HFFc6 (cell line): ENCODE data around the gene BRSK1. TPM values are rescaled to one million over a fixed set of nuclear protein-coding genes. Genes with fewer than 3 reads are reported as not detected.

ENCODE experiments used
- DNase-seq: peaks from one replicate; pipeline ENCODE4 v3.0.0-alpha.2; 2018
- H3K27ac Mint-ChIP-seq: 2 replicates; pipeline ENCODE4 v1.8.0; 2020; ENCODE audit warnings: mild to moderate bottlenecking, mixed read lengths
- H3K27me3 Mint-ChIP-seq: 2 replicates; pipeline ENCODE4 v1.8.0; 2021; ENCODE audit warnings: mild to moderate bottlenecking, moderate library complexity, mixed read lengths; ENCODE audit not compliant: insufficient read depth
- H3K36me3 Mint-ChIP-seq: 2 replicates; pipeline ENCODE4 v1.8.0; 2021; ENCODE audit warnings: low read depth, mixed read lengths
- H3K4me1 Mint-ChIP-seq: 2 replicates; pipeline ENCODE4 v1.8.0; 2020; ENCODE audit warnings: low read depth, mixed read lengths
- H3K4me3 Mint-ChIP-seq: 2 replicates; pipeline ENCODE4 v1.8.0; 2020; ENCODE audit warnings: mild to moderate bottlenecking, moderate library complexity, mixed read lengths
- H3K9me3 Mint-ChIP-seq: 2 replicates; pipeline ENCODE4 v1.8.0; 2020; ENCODE audit warnings: mild to moderate bottlenecking, mixed read lengths
- total RNA-seq, 6 experiments: library from RNA; stranded (reverse); fragmentation: NEBNext Ultra II Directional; extraction: Animal tissue kit (Norgen Biotek cat#: 25700); gene quantifications; 2 replicates in 1 of 6; 3 replicates in 5 of 6; pipeline ENCODE4 v1.2.3, GENCODE V29; 2021
- TF ChIP-seq, protein P1 (sequence below): fragments of 200-600 bp; sonication (generic); IDR thresholded peaks from 2 replicates; pipeline ENCODE4 v1.5.0; 2021; ENCODE audit warnings: antibody characterized with exemption, mild to moderate bottlenecking

The BRSK1 gene
- total RNA-seq, 6 experiments from 2014 or later: 10.9 to 12.0 (median 11.3) TPM

DNA sequence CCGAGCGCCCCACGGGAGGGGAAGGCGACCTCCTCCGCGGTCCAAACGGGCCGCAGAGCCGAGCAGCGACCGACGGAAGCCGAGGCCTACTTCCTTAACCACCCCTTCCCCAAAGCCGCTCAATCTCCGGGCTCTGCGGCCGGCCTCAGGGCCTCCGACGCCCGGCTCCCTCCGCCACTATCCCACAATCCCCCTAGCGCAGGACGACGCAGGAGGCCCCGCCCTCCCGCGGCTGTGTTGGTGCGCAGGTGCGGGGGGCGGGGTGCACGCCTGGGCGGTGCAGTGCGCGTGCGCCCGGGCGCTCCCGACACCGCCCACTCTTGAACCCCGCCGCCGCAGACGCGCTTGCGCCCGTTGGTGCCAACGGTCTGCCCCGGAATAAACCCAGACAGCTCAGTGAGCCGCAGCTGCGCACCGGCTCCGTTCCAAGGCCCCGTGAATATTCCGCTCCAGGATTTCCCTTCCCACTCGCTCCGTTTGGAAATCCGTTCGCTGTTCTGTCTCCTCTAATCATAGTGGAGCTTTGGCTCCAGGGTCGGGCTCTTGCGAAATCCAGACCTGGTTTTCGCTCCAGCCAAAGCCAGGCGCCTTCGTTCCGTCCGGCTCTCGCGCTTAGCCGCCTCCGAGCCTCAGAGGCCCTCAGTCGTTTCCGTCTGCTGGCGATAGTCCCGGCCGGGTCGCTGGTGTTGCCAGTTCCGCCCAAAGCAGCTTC is 24.8 kb upstream of the BRSK1 start, which contains the start of gene PPP6R1:
TSS of gene PPP6R1 (minus strand) at position 190 of the 712 bp plus-strand sequence. CDS start 11,914 bp downstream, outside the sequence.
- H3K27me3 Mint-ChIP-seq: no peaks in the 10 kb centered on the region; the same call in 1 of the 2 replicates
- H3K9me3 Mint-ChIP-seq: no peaks in the 10 kb centered on the region
- peaks cover 25% of the 10 kb centered on the region for H3K36me3 Mint-ChIP-seq
- peak; percentile 99 for DNase-seq
- peak within 1 kb of the TSS; percentile 95 for H3K4me3 Mint-ChIP-seq
- H3K4me1 Mint-ChIP-seq: peaks cover 49% of the 10 kb centered on the region
- peak within 1 kb of the TSS; percentile 97 for H3K27ac Mint-ChIP-seq
- TF ChIP-seq, protein P1, sequence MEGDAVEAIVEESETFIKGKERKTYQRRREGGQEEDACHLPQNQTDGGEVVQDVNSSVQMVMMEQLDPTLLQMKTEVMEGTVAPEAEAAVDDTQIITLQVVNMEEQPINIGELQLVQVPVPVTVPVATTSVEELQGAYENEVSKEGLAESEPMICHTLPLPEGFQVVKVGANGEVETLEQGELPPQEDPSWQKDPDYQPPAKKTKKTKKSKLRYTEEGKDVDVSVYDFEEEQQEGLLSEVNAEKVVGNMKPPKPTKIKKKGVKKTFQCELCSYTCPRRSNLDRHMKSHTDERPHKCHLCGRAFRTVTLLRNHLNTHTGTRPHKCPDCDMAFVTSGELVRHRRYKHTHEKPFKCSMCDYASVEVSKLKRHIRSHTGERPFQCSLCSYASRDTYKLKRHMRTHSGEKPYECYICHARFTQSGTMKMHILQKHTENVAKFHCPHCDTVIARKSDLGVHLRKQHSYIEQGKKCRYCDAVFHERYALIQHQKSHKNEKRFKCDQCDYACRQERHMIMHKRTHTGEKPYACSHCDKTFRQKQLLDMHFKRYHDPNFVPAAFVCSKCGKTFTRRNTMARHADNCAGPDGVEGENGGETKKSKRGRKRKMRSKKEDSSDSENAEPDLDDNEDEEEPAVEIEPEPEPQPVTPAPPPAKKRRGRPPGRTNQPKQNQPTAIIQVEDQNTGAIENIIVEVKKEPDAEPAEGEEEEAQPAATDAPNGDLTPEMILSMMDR: no peak

DNA sequence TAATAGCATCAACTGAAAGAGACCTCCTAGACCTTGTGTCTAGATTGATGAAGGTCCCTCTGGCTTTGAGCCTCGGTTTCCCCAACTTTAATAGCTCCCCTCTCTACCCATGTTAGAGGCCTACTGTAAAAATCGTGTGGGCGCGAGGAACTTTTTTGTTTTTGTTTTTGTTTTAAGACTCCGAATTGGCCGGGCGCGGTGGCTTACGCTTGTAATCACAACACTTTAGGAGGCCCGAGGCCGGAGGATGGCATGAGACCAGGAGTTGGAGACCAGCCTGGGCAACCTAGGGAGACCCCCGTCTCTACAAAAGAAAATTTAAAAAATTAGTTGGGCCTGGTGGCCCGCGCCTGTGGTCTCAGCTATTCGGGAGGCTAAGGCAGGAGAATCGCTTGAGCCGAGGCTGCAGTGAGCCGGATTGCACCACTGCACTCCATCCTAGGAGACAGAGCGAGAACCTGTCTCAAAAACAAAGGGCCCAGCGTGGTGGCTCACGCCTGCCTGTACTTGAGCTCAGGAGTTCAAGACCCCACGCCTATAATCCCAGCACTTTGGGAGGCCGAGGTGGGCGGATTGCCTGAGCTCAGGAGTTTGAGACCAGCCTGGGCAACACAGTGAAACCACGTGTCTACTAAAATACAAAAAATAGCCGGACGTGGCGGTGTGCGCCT is 24.1 kb upstream of the BRSK1 start:
- Mint-ChIP-seq H3K4me3 (peak overlapping the region; percentile 90), H3K9me3 (no peaks in the 10 kb centered on the region), H3K27ac (peak overlapping the region; percentile 97), H3K27me3 (no peaks in the 10 kb centered on the region; the same call in 1 of the 2 replicates), H3K4me1 (peaks cover 43% of the 10 kb centered on the region), H3K36me3 (peaks cover 25% of the 10 kb centered on the region)
- TF ChIP-seq, protein P1: no peak
- DNase-seq: no peak

DNA sequence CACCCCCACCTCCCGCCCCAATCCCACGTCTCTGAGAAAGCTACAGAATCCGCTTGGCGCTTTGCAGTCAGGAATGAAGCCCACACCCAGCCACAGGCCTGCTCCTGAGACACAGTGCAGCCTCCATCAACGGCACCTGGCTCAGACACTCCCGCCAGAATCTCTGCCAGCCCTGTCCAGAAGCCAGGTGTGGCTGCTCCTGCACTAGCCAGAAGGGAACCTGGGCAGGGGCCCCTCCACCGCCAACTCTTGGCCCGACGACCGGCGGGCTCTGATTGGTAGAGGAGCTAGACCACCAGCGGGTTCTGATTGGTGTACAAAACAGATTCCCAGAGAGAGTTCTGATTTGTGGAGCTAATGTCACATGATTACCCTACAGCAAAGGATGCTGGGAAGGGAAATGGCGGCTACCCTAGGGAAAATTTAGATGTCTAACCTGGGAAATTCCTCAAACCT is 22.1 kb upstream of the BRSK1 start:
- TF ChIP-seq, protein P1: no peak
- H3K27ac Mint-ChIP-seq: no peak overlapping the region
- peaks cover 24% of the 10 kb centered on the region for H3K4me1 Mint-ChIP-seq
- peaks cover 6% of the 10 kb centered on the region for H3K9me3 Mint-ChIP-seq
- H3K27me3 Mint-ChIP-seq: no peaks in the 10 kb centered on the region; the same call in 1 of the 2 replicates
- H3K4me3 Mint-ChIP-seq: no peak overlapping the region
- peaks cover 22% of the 10 kb centered on the region for H3K36me3 Mint-ChIP-seq
- DNase-seq: no peak

DNA sequence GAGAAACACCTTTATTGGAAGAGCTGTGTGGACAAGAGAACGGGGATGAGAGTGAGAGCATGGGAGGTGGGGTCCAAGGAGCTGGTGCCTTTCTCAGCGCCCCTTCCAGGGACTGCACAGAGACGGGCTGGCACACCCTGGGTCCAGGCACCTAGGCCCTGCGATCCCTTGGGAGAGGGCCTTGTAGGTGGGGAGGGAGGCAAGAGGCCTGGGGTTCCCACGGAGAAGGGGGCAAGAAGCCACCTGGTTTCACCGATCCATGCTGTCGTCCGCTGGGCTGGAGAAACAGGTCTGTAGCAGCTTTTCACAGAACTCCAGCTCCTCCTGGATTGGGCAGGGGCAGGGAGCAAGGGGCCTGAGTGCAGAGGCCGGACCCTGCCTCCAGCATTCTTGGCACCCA is 21.4 kb upstream of the BRSK1 start:
- no peak for DNase-seq
- peaks cover 18% of the 10 kb centered on the region for H3K36me3 Mint-ChIP-seq

DNA sequence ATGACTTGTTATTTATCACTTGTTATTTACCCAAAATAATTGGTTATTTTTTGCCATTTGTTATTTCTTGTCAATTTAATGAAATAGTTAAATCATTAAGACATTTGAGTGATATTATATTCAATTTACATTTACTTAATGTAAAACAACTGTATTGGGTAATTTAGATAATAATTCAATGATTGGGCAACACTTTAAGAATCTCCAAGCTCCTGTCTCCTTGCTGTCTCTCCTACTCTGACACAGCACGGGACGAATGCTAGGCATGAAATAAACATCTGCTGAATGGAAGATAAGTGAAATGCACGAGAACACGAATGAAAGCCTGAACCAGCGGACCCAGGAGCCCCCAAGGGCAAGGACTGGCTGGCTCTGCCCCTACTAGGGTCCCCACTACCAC is 19.3 kb upstream of the BRSK1 start:
- TF ChIP-seq, protein P1: no peak
- DNase-seq: no peak
- Mint-ChIP-seq H3K4me1 (peaks cover 11% of the 10 kb centered on the region), H3K27ac (no peak overlapping the region), H3K4me3 (no peak overlapping the region), H3K9me3 (peaks cover 9% of the 10 kb centered on the region), H3K27me3 (no peaks in the 10 kb centered on the region), H3K36me3 (peaks cover 20% of the 10 kb centered on the region)

More for the DNA sequence above, 21.4 kb upstream of the BRSK1 start:
- H3K27ac Mint-ChIP-seq: no peak overlapping the region
- no peak overlapping the region for H3K4me3 Mint-ChIP-seq
- TF ChIP-seq, protein P1: no peak
- H3K27me3 Mint-ChIP-seq: no peaks in the 10 kb centered on the region; the same call in 1 of the 2 replicates
- H3K9me3 Mint-ChIP-seq: peaks cover 9% of the 10 kb centered on the region
- peaks cover 17% of the 10 kb centered on the region for H3K4me1 Mint-ChIP-seq
